ENCODE measurements around the gene ANKIB1.
"Not testable (repeated sequence)": the region's sequence is repeated elsewhere in the genome, so short reads cannot be mapped to it uniquely, and the experiment has no call there.

Gene ANKIB1

GRCh38 chr7:92245487-92246359, at the start of gene ANKIB1, which contains the start of gene KRIT1:
Gene ANKIB1, plus strand, starts transcription at chr7:92245974. Its CDS starts 49,005 bp downstream, at chr7:92294979.
Gene KRIT1, minus strand, starts transcription at chr7:92245914. Its CDS starts 3,779 bp downstream, at chr7:92242135.
- FAIRE-seq (no peak), DNase-seq (ENCODE audit: low spot score) (peak; percentile 79)

GRCh38 chr7:92200791-92201190, 45.0 kb upstream of the ANKIB1 start:
- FAIRE-seq (no peak), DNase-seq (ENCODE audit: low spot score) (no peak)

- FAIRE-seq (no peak), DNase-seq (ENCODE audit: low spot score) (no peak)
These were observed 39.8 kb upstream of the ANKIB1 start for GRCh38 chr7:92205987-92206386.

- peak; percentile 7 for FAIRE-seq
- no peak for DNase-seq (ENCODE audit: low spot score)
These were observed 39.1 kb upstream of the ANKIB1 start for GRCh38 chr7:92206672-92207071.

GRCh38 chr7:92221766-92222165, 24.0 kb upstream of the ANKIB1 start:
- FAIRE-seq: no peak
- DNase-seq (ENCODE audit: low spot score): no peak

GRCh38 chr7:92226981-92227380, 18.8 kb upstream of the ANKIB1 start:
- no peak for DNase-seq (ENCODE audit: low spot score)
- FAIRE-seq: no peak

GRCh38 chr7:92228100-92228499, 17.7 kb upstream of the ANKIB1 start:
- FAIRE-seq (no peak), DNase-seq (ENCODE audit: low spot score) (no peak)

GRCh38 chr7:92228742-92229141, 17.0 kb upstream of the ANKIB1 start:
- no peak for FAIRE-seq
- DNase-seq (ENCODE audit: low spot score): no peak

- DNase-seq (ENCODE audit: low spot score) (no peak), FAIRE-seq (no peak)
These were observed 15.2 kb upstream of the ANKIB1 start for GRCh38 chr7:92230547-92230946.

- FAIRE-seq (no peak), DNase-seq (ENCODE audit: low spot score) (no peak)
These were observed 2.8 kb upstream of the ANKIB1 start for GRCh38 chr7:92242972-92243371.

- DNase-seq (ENCODE audit: low spot score): no peak
- FAIRE-seq: no peak
These were observed 827 bp upstream of the ANKIB1 start for GRCh38 chr7:92244808-92245486.

- DNase-seq (ENCODE audit: low spot score) (peak; percentile 24), FAIRE-seq (no peak)
These were observed 757 bp downstream of the ANKIB1 start for GRCh38 chr7:92246360-92247101.

- peak; percentile 34 for FAIRE-seq
- no peak for DNase-seq (ENCODE audit: low spot score)
These were observed 4.8 kb downstream of the ANKIB1 start for GRCh38 chr7:92250603-92251002.

- DNase-seq (ENCODE audit: low spot score) (no peak), FAIRE-seq (no peak)
These were observed 5.4 kb downstream of the ANKIB1 start for GRCh38 chr7:92251181-92251580.

- DNase-seq (ENCODE audit: low spot score) (no peak), FAIRE-seq (no peak)
These were observed 7.5 kb downstream of the ANKIB1 start for GRCh38 chr7:92253251-92253650.

- not testable (repeated sequence) for FAIRE-seq
- peak; percentile 65 for DNase-seq (ENCODE audit: low spot score)
These were observed 9.0 kb downstream of the ANKIB1 start for GRCh38 chr7:92254800-92255199.

- peak; percentile 93 for DNase-seq (ENCODE audit: low spot score)
These were observed 9.5 kb downstream of the ANKIB1 start for GRCh38 chr7:92255308-92255707.

GRCh38 chr7:92259062-92259461, 13.3 kb downstream of the ANKIB1 start:
- DNase-seq (ENCODE audit: low spot score) (no peak), FAIRE-seq (no peak)

More at GRCh38 chr7:92255308-92255707, 9.5 kb downstream of the ANKIB1 start:
- FAIRE-seq: peak; percentile 96

GRCh38 chr7:92259610-92260247, 14.0 kb downstream of the ANKIB1 start:
- no peak for FAIRE-seq

GRCh38 chr7:92260248-92260781, 14.5 kb downstream of the ANKIB1 start:
- FAIRE-seq (no peak), DNase-seq (ENCODE audit: low spot score) (no peak)

More at GRCh38 chr7:92259610-92260247, 14.0 kb downstream of the ANKIB1 start:
- no peak for DNase-seq (ENCODE audit: low spot score)

Data from RCC 7860 (cell line).